HG03175 (cell line): ENCODE data around the gene PTPRE.

ENCODE experiments used
- ATAC-seq: cut with Tn5 transposase; IDR thresholded peaks from one replicate; pipeline ENCODE4 v1.9.1; 2021; ENCODE audit warnings: mild to moderate bottlenecking, moderate library complexity; ENCODE audit not compliant: unreplicated experiment

PTPRE gene

GRCh38 chr10:127949831-127950230 lies 42.9 kb downstream of the PTPRE start:
- ATAC-seq = no peak

- ATAC-seq = no peak
Measured at GRCh38 chr10:127951861-127952574, 45.1 kb downstream of the PTPRE start.

DNA sequence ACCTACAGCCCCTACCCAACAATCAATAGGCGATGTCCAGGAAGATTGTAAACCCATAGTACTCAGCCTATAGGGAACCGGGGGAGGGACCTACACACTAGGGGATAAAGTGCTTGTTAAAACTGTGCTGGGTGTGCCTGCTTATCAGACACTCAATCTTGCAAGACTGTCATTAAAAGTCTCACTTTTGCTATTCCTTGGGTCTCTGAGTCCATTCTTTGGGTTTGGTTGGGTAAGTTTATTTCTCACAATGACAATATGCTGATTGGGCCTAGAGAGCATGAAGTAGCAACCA lies 45.6 kb downstream of the PTPRE start:
- no peak for ATAC-seq

- no peak for ATAC-seq
Measured at GRCh38 chr10:127952918-127953317, 46.0 kb downstream of the PTPRE start.

- no peak for ATAC-seq
Measured at GRCh38 chr10:127953876-127954275, 47.0 kb downstream of the PTPRE start.

- ATAC-seq = no peak
Measured at GRCh38 chr10:127959428-127959827, 52.5 kb downstream of the PTPRE start.

- no peak for ATAC-seq
Measured at GRCh38 chr10:127961071-127961470, 54.2 kb downstream of the PTPRE start.

- ATAC-seq = no peak
Measured at GRCh38 chr10:127962205-127962604, 55.3 kb downstream of the PTPRE start.

GRCh38 chr10:127963136-127963535 lies 56.2 kb downstream of the PTPRE start:
- no peak for ATAC-seq

DNA sequence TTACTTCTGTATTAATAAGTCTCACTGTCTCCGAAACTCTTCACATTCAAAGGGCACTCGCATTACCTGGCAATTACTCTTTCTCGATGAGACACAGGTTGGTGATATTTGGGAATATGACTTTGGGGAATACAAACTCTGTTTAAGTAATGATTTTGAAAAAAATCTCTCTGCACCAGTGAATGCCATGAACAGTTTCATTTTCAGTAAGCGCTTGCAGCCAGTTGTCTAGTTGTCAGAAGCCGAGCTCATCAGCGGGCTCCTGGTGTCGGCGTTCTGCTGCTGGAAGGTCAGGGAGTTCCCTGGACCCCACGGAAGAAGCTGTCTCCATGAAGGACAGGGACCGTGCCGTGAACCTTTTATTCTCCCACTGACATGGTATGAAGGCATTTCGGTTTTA lies 57.7 kb downstream of the PTPRE start:
- no peak for ATAC-seq

GRCh38 chr10:127966875-127967274 lies 60.0 kb downstream of the PTPRE start:
- no peak for ATAC-seq

- ATAC-seq = no peak
Measured at GRCh38 chr10:127968027-127968441, 61.1 kb downstream of the PTPRE start.

DNA sequence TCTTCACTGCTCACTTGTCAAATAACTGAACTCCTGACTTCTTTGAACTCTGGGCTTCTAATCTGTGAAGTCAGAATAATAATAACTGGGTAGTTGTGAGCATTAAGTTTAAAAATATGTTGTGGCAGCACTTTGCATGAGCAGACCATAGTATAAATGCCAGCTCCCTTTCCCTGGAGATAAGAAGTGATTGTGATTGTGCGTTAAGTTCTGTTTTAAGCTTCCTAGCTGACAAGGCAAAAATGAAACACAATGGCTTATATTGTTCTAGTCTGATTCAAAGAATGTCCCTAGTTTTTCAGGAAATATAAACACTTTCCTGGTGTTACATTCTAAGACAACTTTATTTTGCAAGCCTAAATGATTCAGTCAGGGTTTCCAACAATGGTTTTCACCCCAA lies 61.8 kb downstream of the PTPRE start:
- ATAC-seq = no peak

DNA sequence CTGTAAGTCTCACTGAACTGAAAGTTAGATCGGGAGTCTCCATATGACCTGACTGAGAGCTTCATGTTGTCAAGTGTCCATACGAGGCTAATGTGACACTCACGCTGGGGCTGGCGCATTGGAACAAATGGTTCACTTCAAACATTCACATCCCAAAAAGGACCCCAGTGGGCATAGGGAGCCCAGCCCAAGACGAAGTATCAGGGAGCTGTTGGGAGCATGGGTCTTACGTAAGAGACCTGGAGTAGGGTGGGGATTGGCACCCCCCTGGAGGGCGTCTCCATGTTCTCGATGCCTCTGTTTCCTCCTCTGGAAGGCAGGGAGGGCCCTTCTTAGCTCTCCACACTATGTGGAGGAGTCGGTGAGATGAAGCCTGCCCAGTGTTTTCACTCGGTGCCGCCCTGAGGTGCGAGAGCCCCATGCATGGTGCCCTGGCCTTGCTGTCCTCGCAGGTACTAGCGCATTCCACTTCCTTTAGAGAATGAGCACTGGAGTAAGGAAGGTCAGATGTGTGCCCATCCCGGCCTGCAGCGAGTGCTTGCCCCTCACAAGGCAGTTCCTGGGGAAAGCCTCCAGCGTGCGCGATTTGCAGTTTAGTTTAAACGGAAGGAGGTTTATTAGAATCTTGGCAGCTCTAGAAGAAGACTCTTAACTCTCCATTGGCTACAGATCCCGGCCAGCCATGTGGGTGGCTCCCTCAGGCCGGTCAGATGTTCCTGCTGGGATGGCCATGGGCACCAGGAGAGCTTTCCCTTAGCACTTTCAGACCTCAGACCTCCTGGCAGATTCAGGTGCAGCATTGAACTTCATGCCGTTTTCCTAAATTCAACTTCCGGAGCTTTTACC lies 64.4 kb downstream of the PTPRE start:
- ATAC-seq = no peak

DNA sequence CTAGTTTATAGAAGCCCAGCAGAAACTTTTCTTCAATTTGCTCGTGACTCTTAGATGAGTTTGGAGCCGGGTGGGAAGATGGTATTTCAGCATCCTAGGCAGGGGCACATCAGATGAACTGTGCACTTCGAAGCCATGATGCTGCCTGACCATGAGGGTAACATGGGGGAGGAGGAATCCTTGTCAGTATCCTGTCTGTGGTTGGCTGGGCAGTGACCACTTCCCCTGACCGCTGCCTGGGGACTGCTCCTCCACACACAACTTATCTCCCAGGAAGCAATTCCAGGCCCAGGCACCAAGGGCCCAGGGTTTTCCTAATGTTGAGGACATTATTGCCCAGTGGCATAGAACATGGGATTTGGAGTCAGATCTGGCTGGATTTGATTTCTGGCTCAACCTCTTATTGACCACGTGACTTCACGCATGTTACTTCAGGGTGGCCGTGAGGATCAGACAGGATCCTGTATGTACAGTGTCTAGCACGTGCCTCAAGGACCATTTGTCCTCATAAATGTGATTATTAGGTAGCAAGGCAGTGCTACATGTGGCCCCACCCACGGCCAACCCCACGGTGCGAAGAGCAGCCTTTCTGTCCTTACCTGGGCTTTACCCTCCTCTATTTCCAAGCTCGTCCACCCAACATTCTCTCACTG lies 65.2 kb downstream of the PTPRE start:
- no peak for ATAC-seq

- no peak for ATAC-seq
Measured at GRCh38 chr10:127972751-127973357, 66.0 kb downstream of the PTPRE start.

GRCh38 chr10:127973791-127974311 lies 66.9 kb downstream of the PTPRE start:
- ATAC-seq = no peak

GRCh38 chr10:127974911-127975310 lies 68.0 kb downstream of the PTPRE start:
- no peak for ATAC-seq

GRCh38 chr10:127976286-127976685 lies 69.4 kb downstream of the PTPRE start:
- no peak for ATAC-seq

- no peak for ATAC-seq
Measured at GRCh38 chr10:127976701-127977356, 69.9 kb downstream of the PTPRE start.
